Measurements from ENCODE around the gene C17orf50. TPM values are rescaled to one million over a fixed set of nuclear protein-coding genes. Genes with fewer than 3 reads are reported as not detected.

Gene C17orf50
- total and polyA plus RNA-seq, 4 donors, result 0.68 to 1.6 TPM; not detected in 2

GRCh38 chr17:35732806-35733136 is 27.9 kb upstream of the C17orf50 start:
- DNase-seq (ENCODE audit: low read depth in 4 of 6, low spot score in 6 of 6), result no peak
- WGBS (ENCODE audit: insufficient coverage), result 50% methylated on average over 1 of the region's 1 CpG
- no peaks in the 10 kb centered on the region for H3K27me3 ChIP-seq (ENCODE audit: control insufficient read depth, insufficient read depth, low read length)
- no peaks in the 10 kb centered on the region for H3K9me3 ChIP-seq (ENCODE audit: control insufficient read depth, insufficient read depth, low read length)
- no peak overlapping the region for H3K27ac ChIP-seq (ENCODE audit: low read depth, low read length)
- H3K36me3 ChIP-seq (ENCODE audit: control insufficient read depth, insufficient read depth, low read length), result peaks cover 25% of the 10 kb centered on the region
- H3K4me1 ChIP-seq (ENCODE audit: control insufficient read depth, insufficient read depth, low read length), result peaks cover 15% of the 10 kb centered on the region
- H3K4me3 ChIP-seq (ENCODE audit: low read depth, low read length), result peak overlapping the region; percentile 52

- Histone ChIP-seq H3K4me1 (ENCODE audit: control insufficient read depth, insufficient read depth, low read length) (peaks cover 15% of the 10 kb centered on the region), H3K27me3 (ENCODE audit: control insufficient read depth, insufficient read depth, low read length) (no peaks in the 10 kb centered on the region), H3K36me3 (ENCODE audit: control insufficient read depth, insufficient read depth, low read length) (peaks cover 25% of the 10 kb centered on the region), H3K4me3 (ENCODE audit: low read depth, low read length) (no peak overlapping the region), H3K27ac (ENCODE audit: low read depth, low read length) (no peak overlapping the region), H3K9me3 (ENCODE audit: control insufficient read depth, insufficient read depth, low read length) (no peaks in the 10 kb centered on the region)
- WGBS (ENCODE audit: insufficient coverage), result 96% methylated on average over 4 of the region's 6 CpGs
- DNase-seq (ENCODE audit: low read depth in 4 of 6, low spot score in 6 of 6), result no peak
These were observed 27.3 kb upstream of the C17orf50 start for GRCh38 chr17:35733366-35733765.

GRCh38 chr17:35734396-35734795 is 26.3 kb upstream of the C17orf50 start:
- 92% methylated on average over 6 of the region's 7 CpGs for WGBS (ENCODE audit: insufficient coverage)
- no peak overlapping the region for H3K4me3 ChIP-seq (ENCODE audit: low read depth, low read length)
- H3K27ac ChIP-seq (ENCODE audit: low read depth, low read length), result no peak overlapping the region
- H3K9me3 ChIP-seq (ENCODE audit: control insufficient read depth, insufficient read depth, low read length), result no peaks in the 10 kb centered on the region
- DNase-seq (ENCODE audit: low read depth in 4 of 6, low spot score in 6 of 6), result no peak
- peaks cover 15% of the 10 kb centered on the region for H3K4me1 ChIP-seq (ENCODE audit: control insufficient read depth, insufficient read depth, low read length)
- H3K27me3 ChIP-seq (ENCODE audit: control insufficient read depth, insufficient read depth, low read length), result no peaks in the 10 kb centered on the region
- H3K36me3 ChIP-seq (ENCODE audit: control insufficient read depth, insufficient read depth, low read length), result peaks cover 25% of the 10 kb centered on the region

- Histone ChIP-seq H3K9me3 (ENCODE audit: control insufficient read depth, insufficient read depth, low read length) (no peaks in the 10 kb centered on the region), H3K4me1 (ENCODE audit: control insufficient read depth, insufficient read depth, low read length) (peaks cover 15% of the 10 kb centered on the region), H3K36me3 (ENCODE audit: control insufficient read depth, insufficient read depth, low read length) (peaks cover 25% of the 10 kb centered on the region), H3K27ac (ENCODE audit: low read depth, low read length) (no peak overlapping the region), H3K27me3 (ENCODE audit: control insufficient read depth, insufficient read depth, low read length) (no peaks in the 10 kb centered on the region), H3K4me3 (ENCODE audit: low read depth, low read length) (no peak overlapping the region)
- WGBS (ENCODE audit: insufficient coverage), result 82% methylated on average over 23 of the region's 29 CpGs
- DNase-seq (ENCODE audit: low read depth in 4 of 6, low spot score in 6 of 6), result no peak
These were observed 25.5 kb upstream of the C17orf50 start for GRCh38 chr17:35735036-35735805.

GRCh38 chr17:35736236-35736635 is 24.5 kb upstream of the C17orf50 start:
- 95% methylated on average over 5 of the region's 5 CpGs for WGBS (ENCODE audit: insufficient coverage)
- Histone ChIP-seq H3K27me3 (ENCODE audit: control insufficient read depth, insufficient read depth, low read length) (no peaks in the 10 kb centered on the region), H3K4me3 (ENCODE audit: low read depth, low read length) (no peak overlapping the region), H3K36me3 (ENCODE audit: control insufficient read depth, insufficient read depth, low read length) (peaks cover 29% of the 10 kb centered on the region), H3K27ac (ENCODE audit: low read depth, low read length) (no peak overlapping the region), H3K9me3 (ENCODE audit: control insufficient read depth, insufficient read depth, low read length) (no peaks in the 10 kb centered on the region), H3K4me1 (ENCODE audit: control insufficient read depth, insufficient read depth, low read length) (peaks cover 18% of the 10 kb centered on the region)
- no peak for DNase-seq (ENCODE audit: low read depth in 4 of 6, low spot score in 6 of 6)

- H3K4me3 ChIP-seq (ENCODE audit: low read depth, low read length), result no peak overlapping the region
- H3K4me1 ChIP-seq (ENCODE audit: control insufficient read depth, insufficient read depth, low read length), result peaks cover 25% of the 10 kb centered on the region
- DNase-seq (ENCODE audit: low read depth in 4 of 6, low spot score in 6 of 6), result no peak
- no peak overlapping the region for H3K27ac ChIP-seq (ENCODE audit: low read depth, low read length)
- H3K27me3 ChIP-seq (ENCODE audit: control insufficient read depth, insufficient read depth, low read length), result peaks cover 3% of the 10 kb centered on the region
- H3K9me3 ChIP-seq (ENCODE audit: control insufficient read depth, insufficient read depth, low read length), result no peaks in the 10 kb centered on the region
- WGBS (ENCODE audit: insufficient coverage), result 83% methylated on average over 2 of the region's 5 CpGs
- peaks cover 30% of the 10 kb centered on the region for H3K36me3 ChIP-seq (ENCODE audit: control insufficient read depth, insufficient read depth, low read length)
These were observed 22.1 kb upstream of the C17orf50 start for GRCh38 chr17:35738519-35739133.

- no peak overlapping the region for H3K4me3 ChIP-seq (ENCODE audit: low read depth, low read length)
- 93% methylated on average over 7 of the region's 7 CpGs for WGBS (ENCODE audit: insufficient coverage)
These were observed 20.5 kb upstream of the C17orf50 start for GRCh38 chr17:35740216-35740615.

GRCh38 chr17:35740997-35741931 is 19.4 kb upstream of the C17orf50 start:
- DNase-seq (ENCODE audit: low read depth in 4 of 6, low spot score in 6 of 6), result peak in 2 of 6 donors; percentile 51 to 83
- no peaks in the 10 kb centered on the region for H3K9me3 ChIP-seq (ENCODE audit: control insufficient read depth, insufficient read depth, low read length)
- peaks cover 3% of the 10 kb centered on the region for H3K27me3 ChIP-seq (ENCODE audit: control insufficient read depth, insufficient read depth, low read length)
- H3K27ac ChIP-seq (ENCODE audit: low read depth, low read length), result no peak overlapping the region
- peaks cover 25% of the 10 kb centered on the region for H3K4me1 ChIP-seq (ENCODE audit: control insufficient read depth, insufficient read depth, low read length)
- peaks cover 14% of the 10 kb centered on the region for H3K36me3 ChIP-seq (ENCODE audit: control insufficient read depth, insufficient read depth, low read length)
- 25% methylated on average over 64 of the region's 73 CpGs for WGBS (ENCODE audit: insufficient coverage)
- no peak overlapping the region for H3K4me3 ChIP-seq (ENCODE audit: low read depth, low read length)

More at GRCh38 chr17:35740216-35740615, 20.5 kb upstream of the C17orf50 start:
- no peaks in the 10 kb centered on the region for H3K9me3 ChIP-seq (ENCODE audit: control insufficient read depth, insufficient read depth, low read length)
- peaks cover 19% of the 10 kb centered on the region for H3K36me3 ChIP-seq (ENCODE audit: control insufficient read depth, insufficient read depth, low read length)
- H3K4me1 ChIP-seq (ENCODE audit: control insufficient read depth, insufficient read depth, low read length), result peaks cover 25% of the 10 kb centered on the region
- peaks cover 3% of the 10 kb centered on the region for H3K27me3 ChIP-seq (ENCODE audit: control insufficient read depth, insufficient read depth, low read length)
- no peak for DNase-seq (ENCODE audit: low read depth in 4 of 6, low spot score in 6 of 6)
- H3K27ac ChIP-seq (ENCODE audit: low read depth, low read length), result no peak overlapping the region

- H3K4me3 ChIP-seq (ENCODE audit: low read depth, low read length), result no peak overlapping the region
- WGBS (ENCODE audit: insufficient coverage), result 88% methylated on average over 1 of the region's 7 CpGs
- peaks cover 3% of the 10 kb centered on the region for H3K27me3 ChIP-seq (ENCODE audit: control insufficient read depth, insufficient read depth, low read length)
- no peak for DNase-seq (ENCODE audit: low read depth in 4 of 6, low spot score in 6 of 6)
- no peak overlapping the region for H3K27ac ChIP-seq (ENCODE audit: low read depth, low read length)
- H3K36me3 ChIP-seq (ENCODE audit: control insufficient read depth, insufficient read depth, low read length), result peaks cover 13% of the 10 kb centered on the region
- peaks cover 30% of the 10 kb centered on the region for H3K4me1 ChIP-seq (ENCODE audit: control insufficient read depth, insufficient read depth, low read length)
- H3K9me3 ChIP-seq (ENCODE audit: control insufficient read depth, insufficient read depth, low read length), result no peaks in the 10 kb centered on the region
These were observed 18.2 kb upstream of the C17orf50 start for GRCh38 chr17:35742496-35742895.

Data from spinal cord (tissue), 10 donors.